ENCODE data around the gene PLEKHG2.

The PLEKHG2 gene

DNA sequence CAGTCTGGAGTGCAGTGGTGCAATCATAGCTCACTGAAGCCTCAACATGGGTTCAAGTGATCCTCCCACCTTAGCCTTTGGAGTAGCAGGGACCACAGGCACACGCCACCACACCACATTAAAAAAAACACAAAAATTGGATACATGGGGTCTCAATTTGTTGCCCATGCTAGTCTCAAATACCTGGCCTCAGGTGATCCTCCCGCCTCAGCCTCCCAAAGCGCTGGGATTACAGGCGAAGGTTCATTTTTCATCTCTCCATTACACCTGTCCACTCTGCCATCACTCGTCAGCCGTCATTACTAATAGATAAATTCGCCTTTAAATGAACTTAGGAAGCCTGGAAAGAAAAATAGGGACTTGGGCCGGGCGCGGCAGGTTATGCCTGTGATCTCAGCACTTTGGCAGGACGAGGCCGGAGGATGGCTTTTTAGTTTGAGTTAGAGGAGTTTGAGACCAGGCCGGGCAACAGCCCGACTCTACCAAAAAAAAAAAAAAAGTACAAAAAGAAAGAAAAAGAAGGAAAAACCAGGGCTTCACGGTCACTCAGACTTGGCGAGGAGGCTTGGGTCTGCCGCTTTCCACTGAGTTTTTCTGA is 32.2 kb downstream of the PLEKHG2 start:
- TF ChIP-seq TEAD4 (IDR thresholded peaks at IDR 0.05) (no peak), TAF1 (IDR thresholded peaks at IDR 0.05; ENCODE audit: low read depth) (no peak), NFIC (IDR thresholded peaks at IDR 0.05) (no peak), TCF12 (IDR thresholded peaks at IDR 0.05; ENCODE audit: low read depth) (no peak), FOXM1 (IDR thresholded peaks at IDR 0.05; ENCODE audit: borderline replicate concordance, low read depth) (no peak), CREB1 (IDR thresholded peaks at IDR 0.05; ENCODE audit: low read depth) (no peak), EGR1 (IDR thresholded peaks at IDR 0.05) (no peak), RAD21 (IDR thresholded peaks at IDR 0.05; ENCODE audit: low read depth) (no peak), ZBTB7A (IDR thresholded peaks at IDR 0.05; ENCODE audit: low read depth) (no peak)
- TF ChIP-seq, protein P1, sequence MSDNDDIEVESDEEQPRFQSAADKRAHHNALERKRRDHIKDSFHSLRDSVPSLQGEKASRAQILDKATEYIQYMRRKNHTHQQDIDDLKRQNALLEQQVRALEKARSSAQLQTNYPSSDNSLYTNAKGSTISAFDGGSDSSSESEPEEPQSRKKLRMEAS (IDR thresholded peaks at IDR 0.05): no peak
- TF ChIP-seq, protein P2, sequence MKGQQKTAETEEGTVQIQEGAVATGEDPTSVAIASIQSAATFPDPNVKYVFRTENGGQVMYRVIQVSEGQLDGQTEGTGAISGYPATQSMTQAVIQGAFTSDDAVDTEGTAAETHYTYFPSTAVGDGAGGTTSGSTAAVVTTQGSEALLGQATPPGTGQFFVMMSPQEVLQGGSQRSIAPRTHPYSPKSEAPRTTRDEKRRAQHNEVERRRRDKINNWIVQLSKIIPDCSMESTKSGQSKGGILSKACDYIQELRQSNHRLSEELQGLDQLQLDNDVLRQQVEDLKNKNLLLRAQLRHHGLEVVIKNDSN (IDR thresholded peaks at IDR 0.05): no peak

DNA sequence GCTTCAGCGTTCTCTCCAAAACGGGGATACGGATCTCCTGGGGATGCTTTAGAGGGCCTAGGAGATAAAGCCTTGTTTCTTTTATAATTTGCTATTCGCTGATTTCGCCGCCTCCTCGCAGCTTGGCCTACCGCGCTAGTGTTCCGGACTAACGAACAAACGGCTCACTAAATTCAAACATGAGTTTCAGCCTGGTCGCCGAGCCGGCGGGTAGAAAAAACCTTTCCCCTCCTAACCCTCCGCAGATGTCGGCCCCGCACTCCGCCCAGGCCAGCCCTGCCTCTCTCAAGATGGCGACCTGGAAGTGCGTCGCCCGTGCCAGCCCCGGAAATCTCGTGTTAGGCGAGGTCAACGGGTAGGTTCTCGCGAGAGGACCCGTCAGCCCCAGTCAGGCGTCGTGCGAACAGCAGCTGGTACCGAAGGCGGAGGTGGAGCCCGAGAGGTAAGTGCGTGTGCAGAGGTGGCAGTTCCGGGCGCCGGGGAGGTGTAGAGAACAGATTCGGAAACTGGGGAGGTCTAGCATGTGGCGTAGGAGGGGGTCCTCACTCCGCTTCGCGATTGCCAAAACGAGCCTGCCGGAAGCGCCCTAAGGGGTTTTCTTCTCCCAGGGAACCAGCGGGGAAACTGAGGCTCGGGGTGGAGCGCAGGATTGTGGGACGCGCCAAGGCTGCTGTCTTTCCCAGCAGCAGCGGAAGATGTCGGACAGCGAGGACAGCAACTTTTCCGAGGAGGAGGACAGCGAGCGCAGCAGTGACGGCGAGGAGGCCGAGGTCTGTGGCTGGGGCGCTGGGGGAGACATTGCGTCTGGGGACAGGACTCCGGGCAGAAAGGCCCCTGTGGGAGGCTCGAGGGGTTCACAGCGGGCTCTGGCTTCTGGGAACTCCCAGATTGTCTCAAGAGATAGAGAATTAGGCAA is 33.0 kb downstream of the PLEKHG2 start, which contains the start of gene SUPT5H:
Gene SUPT5H (plus strand): TSS at position 387 of the 916 bp plus-strand sequence. CDS start 309 bp downstream, at position 696.
- TF ChIP-seq TCF12 (IDR thresholded peaks at IDR 0.05; ENCODE audit: low read depth) (peak; percentile 68; the same call in 1 of the 2 replicates), TEAD4 (IDR thresholded peaks at IDR 0.05) (no peak), YY1 (IDR thresholded peaks at IDR 0.05; ENCODE audit: low read depth) (peak; percentile 98), EGR1 (IDR thresholded peaks at IDR 0.05) (peak; percentile 65), TAF1 (IDR thresholded peaks at IDR 0.05; ENCODE audit: low read depth) (peak; percentile 86), ZBTB7A (IDR thresholded peaks at IDR 0.05; ENCODE audit: low read depth) (0 out of 2 replicates have a peak, but pooled peaks have one; percentile 49), CREB1 (IDR thresholded peaks at IDR 0.05; ENCODE audit: low read depth) (peak; percentile 75), RAD21 (IDR thresholded peaks at IDR 0.05; ENCODE audit: low read depth) (no peak), EP300 (IDR thresholded peaks at IDR 0.05; ENCODE audit: borderline replicate concordance) (no peak; the same call in 1 of the 2 replicates), FOXM1 (IDR thresholded peaks at IDR 0.05; ENCODE audit: borderline replicate concordance, low read depth) (no peak)
- TF ChIP-seq, protein P2 (IDR thresholded peaks at IDR 0.05): 0 out of 2 replicates have a peak, but pooled peaks have one; percentile 43
- TF ChIP-seq, protein P1 (IDR thresholded peaks at IDR 0.05): peak; percentile 92

DNA sequence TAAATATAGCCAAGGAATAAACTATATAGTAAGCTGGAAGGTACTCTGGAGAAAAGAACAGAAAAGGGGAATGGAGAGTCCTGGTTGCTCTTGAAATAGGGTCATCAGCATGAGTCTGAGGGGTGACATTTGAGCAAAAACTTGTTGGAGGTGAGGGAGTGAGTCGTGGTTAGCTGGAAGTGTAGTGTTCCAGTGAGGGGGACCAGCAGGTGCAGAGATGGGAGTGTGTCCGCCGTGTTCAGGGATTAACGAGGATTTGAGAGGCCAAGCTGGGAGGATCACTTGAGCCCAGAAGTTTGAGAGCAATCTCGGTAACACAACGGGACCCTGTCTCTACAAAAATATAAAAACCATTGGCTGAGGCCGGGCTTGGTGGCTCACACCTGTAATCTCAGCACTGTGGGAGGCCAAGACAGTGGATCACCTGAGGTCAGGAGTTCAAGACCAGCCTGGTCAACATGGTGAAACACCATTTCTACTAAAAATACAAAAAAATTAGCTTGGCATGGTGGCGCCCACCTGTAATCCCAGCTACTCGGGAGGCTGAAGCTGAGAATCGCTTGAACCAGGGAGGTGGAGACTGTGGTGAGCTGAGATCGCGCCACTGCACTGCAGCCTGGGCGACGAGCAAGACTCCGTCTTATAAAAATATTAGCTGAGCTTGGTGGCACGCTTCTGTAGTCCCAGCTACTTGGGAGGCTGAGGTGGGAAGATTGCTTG is 34.1 kb downstream of the PLEKHG2 start:
- TF ChIP-seq EGR1 (IDR thresholded peaks at IDR 0.05): no peak
- no peak for TF ChIP-seq TAF1 (IDR thresholded peaks at IDR 0.05; ENCODE audit: low read depth)
- TF ChIP-seq, protein P3, sequence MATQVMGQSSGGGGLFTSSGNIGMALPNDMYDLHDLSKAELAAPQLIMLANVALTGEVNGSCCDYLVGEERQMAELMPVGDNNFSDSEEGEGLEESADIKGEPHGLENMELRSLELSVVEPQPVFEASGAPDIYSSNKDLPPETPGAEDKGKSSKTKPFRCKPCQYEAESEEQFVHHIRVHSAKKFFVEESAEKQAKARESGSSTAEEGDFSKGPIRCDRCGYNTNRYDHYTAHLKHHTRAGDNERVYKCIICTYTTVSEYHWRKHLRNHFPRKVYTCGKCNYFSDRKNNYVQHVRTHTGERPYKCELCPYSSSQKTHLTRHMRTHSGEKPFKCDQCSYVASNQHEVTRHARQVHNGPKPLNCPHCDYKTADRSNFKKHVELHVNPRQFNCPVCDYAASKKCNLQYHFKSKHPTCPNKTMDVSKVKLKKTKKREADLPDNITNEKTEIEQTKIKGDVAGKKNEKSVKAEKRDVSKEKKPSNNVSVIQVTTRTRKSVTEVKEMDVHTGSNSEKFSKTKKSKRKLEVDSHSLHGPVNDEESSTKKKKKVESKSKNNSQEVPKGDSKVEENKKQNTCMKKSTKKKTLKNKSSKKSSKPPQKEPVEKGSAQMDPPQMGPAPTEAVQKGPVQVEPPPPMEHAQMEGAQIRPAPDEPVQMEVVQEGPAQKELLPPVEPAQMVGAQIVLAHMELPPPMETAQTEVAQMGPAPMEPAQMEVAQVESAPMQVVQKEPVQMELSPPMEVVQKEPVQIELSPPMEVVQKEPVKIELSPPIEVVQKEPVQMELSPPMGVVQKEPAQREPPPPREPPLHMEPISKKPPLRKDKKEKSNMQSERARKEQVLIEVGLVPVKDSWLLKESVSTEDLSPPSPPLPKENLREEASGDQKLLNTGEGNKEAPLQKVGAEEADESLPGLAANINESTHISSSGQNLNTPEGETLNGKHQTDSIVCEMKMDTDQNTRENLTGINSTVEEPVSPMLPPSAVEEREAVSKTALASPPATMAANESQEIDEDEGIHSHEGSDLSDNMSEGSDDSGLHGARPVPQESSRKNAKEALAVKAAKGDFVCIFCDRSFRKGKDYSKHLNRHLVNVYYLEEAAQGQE (IDR thresholded peaks at IDR 0.05; ENCODE audit: low read depth): no peak
- no peak for TF ChIP-seq TCF12 (IDR thresholded peaks at IDR 0.05; ENCODE audit: low read depth)
- TF ChIP-seq CREB1 (IDR thresholded peaks at IDR 0.05; ENCODE audit: low read depth): no peak
- TF ChIP-seq, protein P1 (IDR thresholded peaks at IDR 0.05): no peak
- TF ChIP-seq ZBTB7A (IDR thresholded peaks at IDR 0.05; ENCODE audit: low read depth): no peak
- TF ChIP-seq NFIC (IDR thresholded peaks at IDR 0.05): no peak

DNA sequence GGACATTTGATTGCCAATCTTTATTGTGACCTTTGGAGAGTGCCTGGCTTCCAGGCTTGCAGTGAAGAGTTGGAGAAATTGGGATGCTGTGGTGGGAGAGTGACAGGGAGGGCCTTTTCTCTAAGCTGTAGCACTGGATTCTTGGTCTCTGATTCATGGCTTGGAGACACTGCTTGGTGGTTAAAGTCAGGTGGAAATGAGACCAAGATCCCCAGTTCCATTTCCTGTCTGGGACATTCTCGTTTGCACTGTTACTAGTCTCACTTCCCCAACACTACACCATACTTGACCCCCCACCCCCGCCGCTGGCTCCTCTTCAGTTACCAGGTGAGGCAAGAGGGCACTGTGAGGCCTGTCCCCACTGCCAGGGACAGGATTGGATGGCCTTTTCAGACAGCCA is 35.8 kb downstream of the PLEKHG2 start:
- TF ChIP-seq EGR1 (IDR thresholded peaks at IDR 0.05) (no peak), YY1 (IDR thresholded peaks at IDR 0.05; ENCODE audit: low read depth) (no peak), TAF1 (IDR thresholded peaks at IDR 0.05; ENCODE audit: low read depth) (no peak), FOXM1 (IDR thresholded peaks at IDR 0.05; ENCODE audit: borderline replicate concordance, low read depth) (no peak), RAD21 (IDR thresholded peaks at IDR 0.05; ENCODE audit: low read depth) (no peak), CREB1 (IDR thresholded peaks at IDR 0.05; ENCODE audit: low read depth) (no peak), NFIC (IDR thresholded peaks at IDR 0.05) (no peak), TEAD4 (IDR thresholded peaks at IDR 0.05) (no peak)
- TF ChIP-seq, protein P2 (IDR thresholded peaks at IDR 0.05): no peak
- TF ChIP-seq, protein P1 (IDR thresholded peaks at IDR 0.05): no peak

DNA sequence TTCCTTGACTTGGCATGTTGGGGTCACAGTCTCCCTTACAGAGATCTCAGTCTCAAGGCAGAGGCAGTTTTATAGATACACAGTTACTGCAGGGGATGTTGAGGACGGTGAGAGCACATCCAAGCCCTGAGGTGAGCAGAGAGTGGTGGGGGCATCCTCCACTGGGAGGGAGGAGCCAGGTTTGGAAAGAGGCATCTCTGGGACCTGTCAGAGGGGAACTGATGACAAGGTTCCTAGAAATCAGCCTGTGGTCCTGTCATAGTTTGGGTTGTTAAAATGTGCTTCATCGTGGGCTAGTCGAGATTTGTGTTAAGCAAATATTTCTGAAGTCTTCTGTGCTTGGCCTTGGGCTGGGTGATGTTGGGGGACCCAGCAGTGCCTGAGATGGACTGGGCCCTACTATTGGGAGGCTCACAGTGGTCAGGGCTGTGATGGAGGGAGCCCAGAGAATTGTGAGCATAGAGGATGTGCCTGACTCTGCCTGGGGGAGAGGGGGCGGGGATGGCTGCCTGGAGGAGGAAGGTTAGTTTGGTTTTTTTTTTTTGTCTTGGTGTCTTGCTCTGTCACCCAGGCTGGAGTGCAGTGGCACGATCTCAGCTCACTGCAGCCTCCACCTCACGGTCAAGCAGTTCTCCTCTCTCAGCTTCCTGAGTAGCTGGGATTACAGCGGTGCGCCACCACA is 36.8 kb downstream of the PLEKHG2 start:
- TF ChIP-seq TEAD4 (IDR thresholded peaks at IDR 0.05): no peak
